IPS DF 4.7 (cell line): ENCODE data around the gene AGAP1.

Source experiments
- DNase-seq: peaks from one replicate; pipeline ENCODE4 v3.0.0-alpha.2; 2013; ENCODE audit warnings: low spot score; ENCODE audit errors: extremely low read depth

The AGAP1 gene

DNA sequence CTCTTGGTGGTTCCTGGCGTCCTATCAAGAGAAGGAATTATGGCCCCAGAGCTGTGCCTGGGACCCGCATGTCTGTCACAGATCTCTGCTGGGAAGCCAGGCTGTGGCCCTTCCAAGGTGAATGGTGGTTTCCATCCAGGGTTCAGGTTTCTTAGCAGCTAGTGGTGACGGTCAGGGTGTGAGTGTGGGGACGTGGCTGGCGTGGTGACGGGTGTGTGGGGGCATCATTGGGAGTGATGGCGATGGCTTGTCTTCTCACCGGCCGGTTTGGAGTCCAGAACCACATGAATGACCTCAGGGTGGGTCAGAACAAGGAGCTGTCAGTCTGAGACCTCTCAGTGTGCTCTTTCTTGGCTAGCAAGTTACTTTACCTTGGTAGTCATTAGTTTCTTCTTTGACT is 52.6 kb downstream of the AGAP1 start:
- no peak for DNase-seq

DNA sequence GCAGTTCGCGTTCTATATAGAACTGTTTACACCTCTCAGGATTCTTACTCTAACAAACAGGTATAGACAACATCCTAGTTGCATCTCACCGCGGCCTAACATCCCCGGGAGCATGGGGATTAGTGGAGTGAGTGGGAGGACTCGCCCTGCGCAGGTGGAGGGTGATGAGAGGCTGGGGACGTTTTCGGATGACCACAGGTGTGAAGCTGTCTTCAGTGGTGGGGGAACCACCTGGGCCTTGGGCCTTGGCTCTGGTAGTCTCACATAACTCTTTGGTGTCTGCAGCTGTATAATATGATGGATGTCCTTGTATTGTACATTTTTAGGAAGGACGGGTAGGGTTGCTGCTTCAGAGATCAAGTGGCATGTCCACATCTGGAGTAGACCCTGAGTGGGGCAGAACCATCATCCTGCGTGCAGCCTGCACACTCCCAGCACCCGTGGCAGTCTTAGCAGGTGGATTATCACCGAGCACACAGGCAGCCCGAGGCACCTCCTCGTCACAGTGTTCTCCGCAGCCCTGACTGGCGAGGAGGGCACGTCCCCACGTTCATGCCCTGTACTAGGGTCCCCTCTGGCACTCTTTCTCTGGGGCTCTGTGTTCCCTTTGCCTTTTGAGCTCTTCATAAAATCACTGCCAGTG is 56.0 kb downstream of the AGAP1 start:
- no peak for DNase-seq

GRCh38 chr2:235550378-235550760 is 56.5 kb downstream of the AGAP1 start:
- DNase-seq, result no peak

GRCh38 chr2:235550946-235551345 is 57.1 kb downstream of the AGAP1 start:
- no peak for DNase-seq

DNA sequence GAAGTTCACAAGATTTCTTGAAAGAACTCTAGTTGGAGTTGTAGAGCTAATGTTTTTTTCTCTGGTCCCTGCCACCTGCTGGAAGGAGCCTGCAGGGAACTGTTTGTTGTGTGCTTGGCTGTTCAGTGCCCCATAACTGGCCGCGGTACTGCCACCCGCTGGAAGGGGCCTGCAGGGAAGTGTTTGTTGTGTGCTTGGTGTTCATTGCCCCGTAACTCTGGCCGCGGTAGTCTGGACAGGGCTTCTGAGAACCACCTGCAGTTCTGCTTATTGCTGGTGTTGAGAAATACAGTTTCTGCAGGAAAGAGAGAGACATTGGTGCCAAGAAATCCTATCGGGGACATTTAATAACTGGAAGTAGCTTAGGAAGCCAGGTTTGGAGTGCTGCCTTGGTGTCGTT is 58.1 kb downstream of the AGAP1 start:
- peak; percentile 36 for DNase-seq

DNA sequence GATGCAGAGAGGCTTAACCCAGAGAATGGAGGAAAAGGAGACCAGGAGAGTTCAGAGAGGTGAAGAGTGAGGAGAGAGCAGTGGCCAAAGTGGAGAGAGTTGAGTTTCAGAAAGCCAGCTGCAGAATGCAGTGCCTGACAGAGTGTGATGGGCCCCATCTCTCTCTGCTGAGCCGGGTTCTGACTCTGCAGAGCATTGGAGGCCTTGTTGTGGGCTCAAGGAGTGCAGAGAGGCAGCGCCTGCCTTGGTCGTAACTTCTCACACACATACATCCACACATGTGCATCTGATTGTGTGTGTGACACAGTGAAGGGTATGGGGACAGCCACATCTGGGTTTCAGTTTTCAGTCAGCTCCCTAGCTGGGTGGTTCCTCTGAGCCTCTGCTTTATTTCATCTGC is 58.8 kb downstream of the AGAP1 start:
- no peak for DNase-seq

DNA sequence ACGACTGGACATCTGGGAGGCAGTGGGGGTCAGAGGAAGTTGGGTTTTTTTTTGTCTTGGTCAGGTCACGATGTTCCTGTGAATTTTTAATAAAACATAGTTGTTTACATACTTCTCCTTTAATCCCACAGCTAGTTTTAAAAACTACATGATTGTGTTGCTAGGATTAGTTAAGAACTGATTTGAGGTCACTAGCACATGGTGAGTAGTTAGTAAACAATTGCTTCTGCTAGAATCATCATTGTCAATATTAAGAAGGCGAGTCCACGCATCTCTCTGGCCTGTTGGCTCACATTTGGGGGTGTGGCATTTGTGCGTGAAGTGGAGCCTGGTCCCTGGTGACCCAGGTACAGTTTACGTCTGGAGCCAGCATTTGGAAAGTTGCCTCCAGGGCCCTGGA is 59.4 kb downstream of the AGAP1 start:
- no peak for DNase-seq

GRCh38 chr2:235553696-235554100 is 59.9 kb downstream of the AGAP1 start:
- DNase-seq, result no peak

DNA sequence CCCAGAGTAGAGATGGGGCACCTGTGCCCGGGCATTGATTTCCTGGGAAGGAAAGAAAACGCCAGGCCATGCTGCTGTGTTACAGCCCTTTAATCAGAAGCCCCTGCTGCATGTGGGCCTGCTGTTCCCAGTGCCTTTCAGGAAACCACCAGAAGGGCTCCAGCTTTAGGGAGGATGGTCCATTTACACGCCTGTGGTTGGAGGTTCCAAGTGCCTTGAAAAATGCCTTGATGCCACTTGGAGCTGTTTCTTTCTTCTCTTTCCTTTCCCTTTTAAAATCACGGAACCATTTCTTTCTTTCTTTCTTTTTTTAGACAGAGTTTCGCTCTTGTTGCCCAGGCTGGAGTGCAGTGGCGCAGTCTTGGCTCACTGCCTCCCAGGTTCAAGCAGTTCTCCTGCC is 60.5 kb downstream of the AGAP1 start:
- DNase-seq, result no peak

- no peak for DNase-seq
Measured at GRCh38 chr2:235554936-235555335, 61.1 kb downstream of the AGAP1 start.

GRCh38 chr2:235555371-235555770 is 61.5 kb downstream of the AGAP1 start:
- no peak for DNase-seq

DNA sequence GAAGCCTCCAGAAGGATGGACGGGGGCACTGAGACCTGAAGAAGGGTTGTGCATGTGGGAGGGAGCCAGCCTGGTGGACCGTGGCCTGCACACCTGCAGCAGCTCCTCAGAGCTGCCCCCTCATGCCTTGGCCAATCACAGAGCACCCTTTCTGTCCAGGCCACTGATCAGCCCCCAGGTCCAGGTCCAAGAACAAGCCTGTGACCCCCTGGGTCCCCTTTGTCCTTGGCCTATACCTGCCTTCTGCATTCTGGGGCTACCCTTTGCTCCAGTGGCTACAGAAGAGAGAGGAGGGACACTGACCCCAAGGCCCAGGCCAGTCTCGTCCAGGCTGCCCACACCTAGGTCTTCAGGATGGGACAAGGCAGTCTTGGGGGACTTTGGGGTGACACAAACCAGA is 62.2 kb downstream of the AGAP1 start:
- DNase-seq, result no peak

DNA sequence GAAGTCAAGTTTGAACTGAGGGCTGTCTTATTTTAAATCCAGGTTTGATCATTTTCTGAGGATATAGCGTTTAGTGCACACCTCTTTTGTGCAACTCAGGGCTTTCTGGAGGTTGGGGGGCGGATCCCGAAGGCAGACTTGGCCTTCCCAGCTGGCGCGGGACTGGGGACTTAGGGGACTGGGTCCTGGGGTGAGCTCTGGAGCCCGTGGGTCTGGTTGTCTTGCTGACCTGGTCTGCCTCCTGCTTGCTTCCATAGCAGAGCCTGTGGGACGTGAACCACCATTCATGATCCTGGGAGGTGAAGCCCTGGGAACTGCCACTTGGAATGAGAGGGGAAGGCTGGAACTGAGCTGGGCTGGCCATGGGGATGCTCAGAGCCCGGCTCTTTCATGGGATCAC is 63.1 kb downstream of the AGAP1 start:
- DNase-seq, result no peak

- DNase-seq, result no peak
Measured at GRCh38 chr2:235557903-235558302, 64.1 kb downstream of the AGAP1 start.

DNA sequence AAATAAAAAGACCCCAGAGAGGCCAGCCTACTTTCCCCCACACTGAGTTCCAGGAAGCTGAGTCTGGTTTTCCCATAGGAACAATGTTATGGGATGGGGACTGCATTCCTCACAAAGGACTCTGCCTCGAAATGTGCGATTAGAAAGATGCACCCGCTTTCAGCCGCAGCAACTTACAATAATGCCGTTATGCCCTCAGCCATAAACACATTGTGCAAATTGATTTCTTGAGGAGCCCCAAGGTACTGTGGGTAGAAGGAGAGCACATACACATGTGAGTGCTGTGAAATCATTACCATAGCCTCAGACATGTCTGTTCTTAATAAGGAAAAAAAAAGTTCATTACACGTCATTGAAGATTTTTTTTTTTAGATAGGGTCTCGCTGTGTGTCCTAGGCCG is 64.7 kb downstream of the AGAP1 start:
- DNase-seq, result no peak

- no peak for DNase-seq
Measured at GRCh38 chr2:235560345-235560744, 66.5 kb downstream of the AGAP1 start.

GRCh38 chr2:235561450-235561849 is 67.6 kb downstream of the AGAP1 start:
- no peak for DNase-seq

- no peak for DNase-seq
Measured at GRCh38 chr2:235562065-235562747, 68.4 kb downstream of the AGAP1 start.

- no peak for DNase-seq
Measured at GRCh38 chr2:235563056-235563910, 69.4 kb downstream of the AGAP1 start.

- DNase-seq, result no peak
Measured at GRCh38 chr2:235564066-235564465, 70.2 kb downstream of the AGAP1 start.

- DNase-seq, result no peak
Measured at GRCh38 chr2:235564884-235565530, 71.2 kb downstream of the AGAP1 start.

- DNase-seq, result no peak
Measured at GRCh38 chr2:235566415-235566814, 72.6 kb downstream of the AGAP1 start.
